Breast epithelium (tissue), 4 donors: Measurements from ENCODE around the gene KCNIP4. TPM values are rescaled to one million over a fixed set of nuclear protein-coding genes. Genes with fewer than 3 reads are reported as not detected.

Source experiments
- DNase-seq, 2 donors: peaks; one replicate each; pipeline ENCODE4 v3.0.0-alpha.2; 2019; ENCODE audit warnings: low spot score in 2 of 2
- H3K27ac ChIP-seq, 2 donors: fragments of 200-600 bp; sonication (generic) in 1 of 2; one replicate each; pipeline ENCODE4 v1.5.1; 2016 to 2019; ENCODE audit warnings: mild to moderate bottlenecking in 1 of 2
- H3K27me3 ChIP-seq, 2 donors: fragments of 200-600 bp; sonication (generic) in 1 of 2; one replicate each; pipeline versions ENCODE4 v1.5.1 to v1.6.0; 2017 to 2019; ENCODE audit warnings: control low read depth in 1 of 2, mild to moderate bottlenecking in 1 of 2
- H3K36me3 ChIP-seq: fragments of 200-600 bp; one replicate; pipeline ENCODE4 v1.5.1; 2019
- H3K4me1 ChIP-seq, 2 donors: fragments of 200-600 bp; sonication (generic); one replicate each; pipeline ENCODE4 v1.5.1; 2016 to 2019; ENCODE audit warnings: control low read depth in 1 of 2
- H3K4me3 ChIP-seq, 3 donors: fragments of 200-600 bp; sonication (generic); 1 replicate in 2 of 3; 2 replicates in 1 of 3; pipeline ENCODE4 v1.5.1; 2016 to 2019; ENCODE audit warnings: mild to moderate bottlenecking in 3 of 3, moderate library complexity in 2 of 3
- H3K9me3 ChIP-seq, 2 donors: fragments of 200-600 bp; sonication (generic) in 1 of 2; one replicate each; pipeline ENCODE4 v1.5.1; 2016 to 2019; ENCODE audit warnings: control low read depth in 1 of 2
- POLR2A ChIP-seq: fragments of 450-650 bp; IDR thresholded peaks from one replicate; pipeline ENCODE4 v1.6.1; 2016; ENCODE audit warnings: antibody characterized with exemption, mild to moderate bottlenecking, moderate library complexity
- POLR2AphosphoS5 ChIP-seq, 3 donors: sonication (generic); formaldehyde crosslinking; IDR thresholded peaks; one replicate each; pipeline ENCODE4 v1.6.1; 2017; ENCODE audit warnings: antibody characterized with exemption in 3 of 3
- intact Hi-C: fragments of 100-400 bp; cut with DNase I; formaldehyde crosslinking; loops from one replicate; pipeline ENCODE4 v1.15.1; 2023; ENCODE audit warnings: low total_unique reads
- total RNA-seq, 3 donors: library from RNA; depleted of rRNA; stranded (reverse); fragments of >200 nt; gene quantifications; one replicate each; pipeline ENCODE4 v1.1.0, GENCODE V29; 2016
- TF ChIP-seq, protein P1 (sequence below), 3 donors: fragments of 450-650 bp; IDR thresholded peaks; one replicate each; pipeline ENCODE4 v1.5.1; 2016 to 2017; ENCODE audit warnings: antibody characterized with exemption in 3 of 3, mild to moderate bottlenecking in 3 of 3, moderate library complexity in 3 of 3

Gene KCNIP4
- total RNA-seq, 3 donors from 2014 or later: 0.44 to 0.66 TPM; not detected in 1

DNA sequence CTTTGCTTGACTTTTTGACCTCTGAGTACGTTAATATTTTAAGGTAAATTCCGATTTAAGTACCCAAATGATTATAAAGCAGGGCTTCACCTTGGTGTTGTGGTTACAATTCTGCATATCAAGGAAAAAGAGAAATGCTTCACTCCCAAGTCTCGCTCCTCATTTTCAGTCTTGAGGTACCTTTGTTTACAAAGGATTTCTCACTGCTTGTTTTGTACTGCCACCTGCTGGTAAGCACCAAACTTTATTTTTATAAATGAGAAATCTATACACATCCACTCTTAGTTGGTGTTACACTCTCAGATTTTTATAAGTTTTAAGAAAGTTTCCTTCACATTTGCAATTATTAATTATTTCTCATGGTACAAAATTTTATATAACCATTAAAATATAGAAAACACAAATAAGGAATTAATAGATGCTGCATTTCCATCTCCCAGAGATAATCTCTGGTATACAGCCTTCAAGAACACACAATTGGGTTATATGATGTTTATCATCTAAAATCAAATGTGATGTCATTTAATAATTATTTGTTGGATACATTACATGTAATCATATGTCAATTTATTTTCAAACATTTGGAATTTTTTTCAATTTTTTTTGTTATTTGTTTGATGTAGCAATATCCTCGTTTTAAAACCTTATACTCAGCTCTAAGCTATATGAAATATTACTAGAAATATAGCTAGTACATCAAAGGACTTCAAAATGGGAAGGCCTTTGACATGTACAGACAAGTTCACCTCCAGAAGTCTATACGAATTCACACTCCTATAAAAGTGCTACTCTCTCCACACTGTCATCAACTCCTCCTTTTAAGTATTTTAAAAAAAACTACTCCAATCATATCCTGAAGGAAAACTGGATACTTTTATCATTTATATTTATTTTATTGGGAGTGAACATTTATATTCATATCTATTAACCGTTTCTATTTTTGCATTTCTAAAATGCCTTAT lies 179.9 kb downstream of the KCNIP4 start:
- no peak overlapping the region for H3K27ac ChIP-seq
- intact Hi-C loops: loop anchor here (10.0 kb wide), 1 partner anchor 476 kb away; no protein-coding TSS in a partner anchor
- no peak overlapping the region for H3K4me3 ChIP-seq
- no peaks in the 10 kb centered on the region for H3K27me3 ChIP-seq
- no peaks in the 10 kb centered on the region for H3K36me3 ChIP-seq
- peaks cover 0 to 4% of the 10 kb centered on the region in 2 donors for H3K9me3 ChIP-seq
- no peaks in the 10 kb centered on the region for H3K4me1 ChIP-seq
- no peak for DNase-seq
- TF ChIP-seq POLR2AphosphoS5 (IDR thresholded peaks at IDR 0.05): no peak
- TF ChIP-seq POLR2A: no peak
- TF ChIP-seq, protein P1, sequence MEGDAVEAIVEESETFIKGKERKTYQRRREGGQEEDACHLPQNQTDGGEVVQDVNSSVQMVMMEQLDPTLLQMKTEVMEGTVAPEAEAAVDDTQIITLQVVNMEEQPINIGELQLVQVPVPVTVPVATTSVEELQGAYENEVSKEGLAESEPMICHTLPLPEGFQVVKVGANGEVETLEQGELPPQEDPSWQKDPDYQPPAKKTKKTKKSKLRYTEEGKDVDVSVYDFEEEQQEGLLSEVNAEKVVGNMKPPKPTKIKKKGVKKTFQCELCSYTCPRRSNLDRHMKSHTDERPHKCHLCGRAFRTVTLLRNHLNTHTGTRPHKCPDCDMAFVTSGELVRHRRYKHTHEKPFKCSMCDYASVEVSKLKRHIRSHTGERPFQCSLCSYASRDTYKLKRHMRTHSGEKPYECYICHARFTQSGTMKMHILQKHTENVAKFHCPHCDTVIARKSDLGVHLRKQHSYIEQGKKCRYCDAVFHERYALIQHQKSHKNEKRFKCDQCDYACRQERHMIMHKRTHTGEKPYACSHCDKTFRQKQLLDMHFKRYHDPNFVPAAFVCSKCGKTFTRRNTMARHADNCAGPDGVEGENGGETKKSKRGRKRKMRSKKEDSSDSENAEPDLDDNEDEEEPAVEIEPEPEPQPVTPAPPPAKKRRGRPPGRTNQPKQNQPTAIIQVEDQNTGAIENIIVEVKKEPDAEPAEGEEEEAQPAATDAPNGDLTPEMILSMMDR (IDR thresholded peaks at IDR 0.05): peak in 2 of 3 donors; percentile 56 to 58

DNA sequence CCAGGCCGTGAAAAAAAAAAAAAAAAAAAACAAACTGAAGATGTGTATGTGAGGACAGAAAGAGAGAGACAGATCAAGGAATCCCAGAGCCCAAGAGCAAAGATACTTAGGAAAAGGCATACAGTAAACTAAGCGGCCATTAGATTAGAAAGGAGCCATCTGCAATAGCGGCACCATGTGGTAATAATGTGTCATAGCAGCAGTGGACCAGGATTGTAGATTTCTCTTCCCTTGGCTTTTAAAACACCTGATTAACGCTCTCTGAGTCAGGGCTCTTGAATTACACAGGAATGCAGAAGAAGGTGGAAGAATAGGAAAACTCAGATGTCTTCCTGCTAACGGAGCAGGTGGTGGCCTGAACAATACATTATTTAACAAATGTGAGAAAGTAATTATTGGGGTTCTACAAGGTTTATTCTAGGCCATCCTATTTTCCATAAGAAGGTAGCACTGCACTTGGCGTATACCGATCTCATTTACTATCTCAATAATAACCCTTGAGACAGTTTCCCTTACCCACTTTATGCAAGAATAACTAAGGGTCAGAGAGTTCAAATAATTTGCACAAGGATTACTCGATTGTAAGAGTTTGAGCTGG lies 182.7 kb downstream of the KCNIP4 start:
- intact Hi-C loops: loop anchor here (10.0 kb wide), 1 partner anchor 479 kb away; no protein-coding TSS in a partner anchor
- H3K27ac ChIP-seq: no peak overlapping the region
- no peaks in the 10 kb centered on the region for H3K36me3 ChIP-seq
- TF ChIP-seq, protein P1 (IDR thresholded peaks at IDR 0.05): peak in 2 of 3 donors; percentile 49 to 60
- no peak for TF ChIP-seq POLR2A
- peaks cover 0 to 4% of the 10 kb centered on the region in 2 donors for H3K9me3 ChIP-seq
- no peak overlapping the region for H3K4me3 ChIP-seq
- no peaks in the 10 kb centered on the region for H3K4me1 ChIP-seq
- H3K27me3 ChIP-seq: no peaks in the 10 kb centered on the region
- no peak for DNase-seq

DNA sequence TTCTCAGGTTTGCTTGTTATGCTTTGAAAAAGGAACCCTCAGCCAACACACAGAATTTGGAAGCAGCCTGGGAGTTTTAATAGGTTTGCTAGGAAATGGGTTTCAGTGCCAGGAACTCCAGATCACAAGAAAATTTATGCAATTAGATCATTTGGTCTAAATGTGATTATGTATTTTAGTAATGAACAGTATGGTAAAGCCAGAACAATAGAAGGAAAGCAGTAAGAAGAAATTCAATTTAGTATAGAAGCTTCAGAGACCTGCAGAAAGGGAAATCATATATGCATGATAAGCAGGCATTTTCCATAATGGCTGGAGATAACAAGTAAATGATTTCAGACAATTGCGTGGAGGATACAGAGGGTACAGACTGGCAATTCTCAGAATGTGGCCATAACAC lies 184.7 kb downstream of the KCNIP4 start:
- no peak for TF ChIP-seq POLR2A
- TF ChIP-seq, protein P1 (IDR thresholded peaks at IDR 0.05): no peak
- TF ChIP-seq POLR2AphosphoS5 (IDR thresholded peaks at IDR 0.05): no peak
- Histone ChIP-seq H3K27ac (no peak overlapping the region), H3K9me3 (no peaks in the 10 kb centered on the region), H3K27me3 (no peaks in the 10 kb centered on the region), H3K4me1 (no peaks in the 10 kb centered on the region), H3K4me3 (no peak overlapping the region), H3K36me3 (no peaks in the 10 kb centered on the region)
- DNase-seq: no peak
- intact Hi-C loops: loop anchor here (10.0 kb wide), 1 partner anchor 481 kb away; no protein-coding TSS in a partner anchor

DNA sequence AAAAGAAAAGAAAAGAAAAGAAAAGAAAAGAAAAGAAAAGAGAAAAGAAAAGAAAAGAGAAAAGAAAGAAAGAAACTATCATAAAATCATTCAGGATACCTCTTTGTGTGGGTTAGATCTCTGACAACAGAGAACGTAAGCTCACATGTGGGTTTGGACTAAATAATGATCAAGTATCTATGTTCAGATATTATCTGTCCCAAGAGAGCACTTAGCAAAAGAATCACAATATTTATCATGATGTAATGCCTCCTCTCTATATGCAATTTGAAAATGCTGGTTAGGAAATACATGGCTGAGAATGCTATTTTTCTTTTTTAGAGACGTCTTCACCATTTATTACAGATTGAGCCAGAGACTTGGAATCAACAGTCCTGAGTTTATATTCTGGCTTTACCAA lies 191.3 kb downstream of the KCNIP4 start:
- H3K4me1 ChIP-seq: no peaks in the 10 kb centered on the region
- H3K27me3 ChIP-seq: no peaks in the 10 kb centered on the region
- H3K9me3 ChIP-seq: no peaks in the 10 kb centered on the region
- no peak for DNase-seq
- H3K4me3 ChIP-seq: no peak overlapping the region
- H3K36me3 ChIP-seq: no peaks in the 10 kb centered on the region
- intact Hi-C loops: no loop called here
- no peak overlapping the region for H3K27ac ChIP-seq
- no peak for TF ChIP-seq POLR2A
- TF ChIP-seq, protein P1 (IDR thresholded peaks at IDR 0.05): no peak
- TF ChIP-seq POLR2AphosphoS5 (IDR thresholded peaks at IDR 0.05): no peak
